GM10266 (cell line): ENCODE results near the gene BTBD2.

Source experiments
- DNase-seq: peaks from one replicate; pipeline ENCODE4 v3.0.0; 2012; ENCODE audit errors: extremely low spot score
- CTCF ChIP-seq: IDR thresholded peaks from 2 replicates; pipeline ENCODE4 v1.5.1; 2012; ENCODE audit warnings: mild to moderate bottlenecking, low read depth; ENCODE audit not compliant: control insufficient read depth, insufficient read depth; ENCODE audit errors: missing control alignments

The BTBD2 gene

DNA sequence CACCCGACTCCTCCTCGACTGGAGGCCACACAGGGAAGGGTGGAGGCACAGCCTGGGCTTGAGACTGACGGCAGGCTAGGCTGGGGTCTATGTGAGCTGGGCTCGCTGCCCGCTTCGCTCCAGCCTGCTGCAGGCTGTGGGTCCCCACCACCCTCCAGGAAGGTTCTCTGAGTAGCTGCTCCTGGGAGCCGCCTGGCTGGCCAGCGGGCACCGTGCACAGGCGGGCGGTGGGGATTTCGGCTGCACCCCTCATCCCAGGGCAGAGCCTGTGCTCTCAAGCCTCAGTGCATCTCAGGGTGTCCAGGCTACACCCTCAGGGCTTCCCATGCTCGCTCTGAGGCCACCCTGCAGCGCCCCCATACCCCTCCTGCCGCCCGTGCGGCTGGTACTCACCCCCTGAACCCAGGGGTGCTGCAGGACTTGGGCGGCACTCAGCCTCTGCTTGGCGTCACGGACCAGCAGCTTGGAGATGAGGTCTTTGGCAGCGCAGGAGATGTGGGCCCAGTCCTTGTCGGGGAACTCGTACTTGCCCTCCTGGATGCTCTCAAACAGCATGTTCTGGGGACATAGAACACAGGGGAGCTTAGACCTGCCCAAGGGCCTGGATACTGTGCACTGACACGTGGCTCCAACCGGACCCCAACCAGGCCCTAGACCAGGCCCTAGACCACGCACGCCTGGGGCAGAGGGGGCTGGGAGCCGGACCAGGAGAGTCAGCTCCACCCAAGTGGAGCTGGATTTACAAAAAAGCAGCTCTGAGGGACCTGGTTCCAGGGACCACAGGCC lies 25.3 kb upstream of the BTBD2 start:
- no peak for TF ChIP-seq CTCF

GRCh38 chr19:2039959-2040646 lies 24.6 kb upstream of the BTBD2 start:
- DNase-seq: no peak
- TF ChIP-seq CTCF: no peak

More for the DNA sequence above, 25.3 kb upstream of the BTBD2 start:
- DNase-seq: no peak

DNA sequence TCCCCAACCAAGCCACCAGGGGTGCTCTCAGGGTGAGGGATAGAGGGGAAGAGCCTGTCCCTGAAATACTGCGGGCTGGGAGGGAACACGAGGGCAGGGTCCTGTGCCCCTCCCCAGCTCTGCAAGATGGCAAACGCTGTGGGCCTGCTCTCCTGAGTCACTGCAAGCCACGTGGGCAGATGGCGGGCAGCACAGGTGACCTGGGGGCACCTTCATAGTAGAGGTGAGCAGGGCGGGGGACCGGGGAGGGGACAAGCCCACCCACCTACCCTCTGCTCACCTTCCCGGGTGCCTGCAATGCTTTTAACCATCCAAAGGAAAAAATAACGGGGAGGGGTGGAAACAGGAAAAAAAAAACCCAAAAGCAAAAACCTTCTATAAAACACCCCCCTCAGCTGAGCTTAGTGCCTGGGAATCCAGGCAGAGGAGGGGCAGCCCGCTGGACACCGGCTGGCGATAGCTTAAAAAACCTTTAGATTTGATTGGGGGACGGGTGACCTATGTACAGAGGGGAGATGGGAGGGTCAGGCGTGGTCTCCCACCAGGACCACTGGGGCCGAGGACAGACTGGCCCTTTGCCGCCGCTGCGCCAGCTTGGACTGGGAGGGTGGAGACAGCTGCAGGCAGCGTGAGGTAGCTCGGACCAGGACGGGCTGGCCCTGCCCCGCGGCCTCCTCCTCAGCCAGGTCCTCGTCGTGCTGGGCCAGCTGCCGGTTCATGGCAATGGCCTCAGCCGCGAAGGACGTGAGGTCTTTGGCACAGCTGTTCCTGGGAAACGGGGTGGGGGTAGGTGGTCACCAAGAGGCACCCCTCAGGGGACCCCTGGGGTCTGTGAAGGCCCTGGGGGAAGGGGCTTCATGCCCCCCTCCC lies 23.8 kb upstream of the BTBD2 start:
- no peak for DNase-seq
- no peak for TF ChIP-seq CTCF

DNA sequence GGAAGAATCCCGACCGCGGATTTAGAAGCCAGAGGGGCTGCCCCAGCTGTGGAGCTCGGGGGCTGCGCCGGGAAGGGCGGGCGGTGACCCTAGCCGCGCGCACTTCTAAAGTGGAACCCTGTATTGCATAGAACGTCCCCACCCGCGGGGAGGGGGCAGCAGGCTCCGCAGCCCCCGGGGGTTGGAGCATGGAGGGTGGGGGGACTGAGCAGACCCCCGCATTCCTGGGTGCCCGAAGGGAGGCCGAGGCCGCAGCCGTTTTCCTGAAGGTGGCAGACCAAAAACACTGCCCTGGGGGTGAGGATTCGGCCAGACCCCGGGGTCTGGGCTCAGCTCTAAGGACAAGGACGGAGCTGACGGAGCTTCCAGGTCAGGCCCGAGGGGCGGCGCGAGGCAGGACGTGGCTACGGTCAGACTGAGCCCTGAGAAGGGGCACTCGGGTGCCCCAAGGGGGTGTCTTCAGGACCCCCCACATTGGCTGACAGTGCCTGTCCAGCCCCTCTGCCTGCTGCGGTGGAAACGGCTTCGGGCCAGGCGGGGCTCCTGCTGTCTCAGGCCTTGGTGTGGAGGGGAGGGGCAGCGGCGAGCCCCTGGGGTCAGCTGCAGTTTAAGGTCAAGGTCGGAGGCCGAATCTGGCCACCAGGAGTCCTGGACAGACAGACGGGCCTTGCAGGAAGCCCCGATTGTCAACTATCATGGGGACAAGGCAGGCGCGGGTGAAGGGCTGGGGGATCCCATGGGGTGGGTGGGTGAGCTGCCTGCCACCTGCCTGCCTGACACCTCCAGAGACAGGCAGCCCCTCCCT lies 23.0 kb upstream of the BTBD2 start:
- TF ChIP-seq CTCF: no peak
- DNase-seq: no peak

GRCh38 chr19:2037651-2038255 lies 22.2 kb upstream of the BTBD2 start:
- no peak for TF ChIP-seq CTCF
- DNase-seq: no peak

DNA sequence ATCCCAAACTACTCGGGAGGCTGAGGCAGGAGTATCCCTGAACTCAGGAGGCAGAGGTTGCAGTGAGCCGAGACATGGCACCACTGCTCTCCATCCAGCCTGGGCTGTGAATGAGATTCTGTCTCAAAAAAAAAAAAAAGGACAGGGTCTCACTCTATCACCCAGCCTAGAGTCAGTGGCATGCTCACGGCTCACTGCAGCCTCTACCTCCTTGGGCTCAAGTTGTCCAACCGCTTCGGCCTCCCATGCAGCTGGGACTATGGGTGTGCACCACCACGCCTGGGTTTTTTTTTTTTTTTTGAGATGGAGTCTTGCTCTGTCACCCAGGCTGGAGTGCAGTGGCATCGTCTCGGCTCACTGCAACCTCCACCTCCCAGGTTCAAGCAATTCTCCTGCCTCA lies 20.9 kb upstream of the BTBD2 start:
- no peak for DNase-seq

More for the DNA sequence above, 20.9 kb upstream of the BTBD2 start:
- no peak for TF ChIP-seq CTCF
